Measurements from ENCODE around the gene RAB11FIP5. TPM values are rescaled to one million over a fixed set of nuclear protein-coding genes. Genes with fewer than 3 reads are reported as not detected.

RAB11FIP5 gene
- total RNA-seq, 6 experiments from 2014 or later: 4.5 to 12.7 (median 9.0) TPM

DNA sequence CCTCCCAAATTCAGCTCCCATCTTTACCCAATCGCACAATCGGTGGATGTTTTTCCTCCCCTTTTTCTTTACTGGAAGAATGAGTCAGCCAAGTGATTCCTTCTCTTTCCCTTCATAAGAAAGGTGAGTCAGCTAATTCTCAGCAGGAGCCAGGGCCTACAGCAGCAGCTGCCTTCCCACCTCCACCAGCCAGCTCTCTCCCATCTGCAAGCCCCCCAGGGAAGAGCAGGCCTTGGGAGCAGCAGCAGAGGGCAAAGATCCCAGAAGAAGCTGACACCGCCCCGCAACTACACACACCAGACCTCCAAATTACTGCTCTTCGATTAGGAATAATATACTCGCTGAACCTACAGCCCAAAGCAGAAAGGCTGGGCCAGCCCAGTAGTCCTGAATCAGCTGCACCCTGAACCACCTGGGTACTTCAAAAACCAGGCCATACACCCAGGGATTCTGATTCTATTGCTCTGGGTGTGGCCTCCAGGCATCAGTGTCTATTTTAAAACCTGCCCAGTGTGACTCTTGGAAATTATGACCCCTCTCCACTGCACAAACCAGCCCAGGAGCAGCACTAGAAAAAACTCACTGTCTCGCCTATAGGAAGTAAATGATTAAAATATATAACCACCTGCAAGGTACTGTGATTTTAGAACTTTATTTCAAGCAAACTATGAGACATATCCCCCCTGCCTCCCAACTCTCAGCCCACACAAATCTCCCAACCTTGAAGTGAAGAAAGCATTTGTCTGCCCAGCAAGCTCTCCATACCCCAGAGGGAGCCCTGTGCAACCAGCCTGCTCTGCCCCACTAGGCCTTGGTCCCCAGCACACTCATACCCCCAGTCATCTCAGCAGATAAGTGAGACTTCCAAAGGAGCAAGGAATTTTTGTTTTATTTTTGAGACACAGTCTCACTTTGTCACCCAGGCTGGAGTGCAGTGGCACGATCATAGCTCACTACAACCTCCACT lies 48.6 kb downstream of the RAB11FIP5 start:
- intact Hi-C loops (cut with DNase I): no loop called here
- Histone ChIP-seq H3K9me3 (no peaks in the 10 kb centered on the region), H3K4me1 (peaks cover 0 to 56% (median 20%) of the 10 kb centered on the region in 4 donors), H3K27ac (no peak overlapping the region), H3K36me3 (peaks cover 0 to 7% (median 0%) of the 10 kb centered on the region in 4 donors), H3K4me3 (no peak overlapping the region), H3K27me3 (no peaks in the 10 kb centered on the region)
- no peak for DNase-seq
- WGBS (ENCODE audit: insufficient coverage, low coverage, low lambda C conversion rate, missing lambda C conversion rate): 64% methylated on average over 4 of the region's 8 CpGs
- TF ChIP-seq POLR2A (IDR thresholded peaks at IDR 0.05): no peak
- TF ChIP-seq, protein P1, sequence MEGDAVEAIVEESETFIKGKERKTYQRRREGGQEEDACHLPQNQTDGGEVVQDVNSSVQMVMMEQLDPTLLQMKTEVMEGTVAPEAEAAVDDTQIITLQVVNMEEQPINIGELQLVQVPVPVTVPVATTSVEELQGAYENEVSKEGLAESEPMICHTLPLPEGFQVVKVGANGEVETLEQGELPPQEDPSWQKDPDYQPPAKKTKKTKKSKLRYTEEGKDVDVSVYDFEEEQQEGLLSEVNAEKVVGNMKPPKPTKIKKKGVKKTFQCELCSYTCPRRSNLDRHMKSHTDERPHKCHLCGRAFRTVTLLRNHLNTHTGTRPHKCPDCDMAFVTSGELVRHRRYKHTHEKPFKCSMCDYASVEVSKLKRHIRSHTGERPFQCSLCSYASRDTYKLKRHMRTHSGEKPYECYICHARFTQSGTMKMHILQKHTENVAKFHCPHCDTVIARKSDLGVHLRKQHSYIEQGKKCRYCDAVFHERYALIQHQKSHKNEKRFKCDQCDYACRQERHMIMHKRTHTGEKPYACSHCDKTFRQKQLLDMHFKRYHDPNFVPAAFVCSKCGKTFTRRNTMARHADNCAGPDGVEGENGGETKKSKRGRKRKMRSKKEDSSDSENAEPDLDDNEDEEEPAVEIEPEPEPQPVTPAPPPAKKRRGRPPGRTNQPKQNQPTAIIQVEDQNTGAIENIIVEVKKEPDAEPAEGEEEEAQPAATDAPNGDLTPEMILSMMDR (IDR thresholded peaks at IDR 0.05): no peak
- peak in 1 of 4 donors; percentile 45 for ATAC-seq

DNA sequence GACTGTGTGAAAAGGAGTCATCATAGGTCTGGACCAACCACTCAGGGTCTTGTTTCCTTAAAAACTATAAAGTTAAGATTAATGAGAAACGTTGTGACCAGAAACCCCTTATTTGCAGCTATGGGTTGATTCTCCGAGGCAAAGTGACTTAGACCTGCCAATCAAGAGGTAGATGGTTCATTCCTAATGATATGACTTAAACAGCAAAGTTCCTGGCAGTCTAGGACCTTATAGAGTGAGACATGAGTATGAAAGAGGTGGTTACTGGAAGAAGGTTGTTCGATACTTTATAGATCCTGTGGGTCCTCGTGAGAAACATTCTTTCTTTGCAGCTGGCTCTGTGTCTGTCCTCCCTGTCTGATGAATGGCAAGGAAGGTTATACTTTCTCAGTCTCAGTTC lies 49.3 kb downstream of the RAB11FIP5 start:
- H3K4me3 ChIP-seq: no peak overlapping the region
- H3K4me1 ChIP-seq: peaks cover 0 to 54% (median 20%) of the 10 kb centered on the region in 4 donors
- TF ChIP-seq, protein P1 (IDR thresholded peaks at IDR 0.05): no peak
- no peak for TF ChIP-seq POLR2A (IDR thresholded peaks at IDR 0.05)
- DNase-seq: no peak
- no peak for ATAC-seq
- H3K27ac ChIP-seq: no peak overlapping the region
- 27% methylated on average over 2 of the region's 4 CpGs for WGBS (ENCODE audit: insufficient coverage, low coverage, low lambda C conversion rate, missing lambda C conversion rate)
- H3K27me3 ChIP-seq: no peaks in the 10 kb centered on the region
- no peaks in the 10 kb centered on the region for H3K9me3 ChIP-seq
- H3K36me3 ChIP-seq: peaks cover 0 to 8% (median 0%) of the 10 kb centered on the region in 4 donors
- intact Hi-C loops (cut with DNase I): no loop called here

DNA sequence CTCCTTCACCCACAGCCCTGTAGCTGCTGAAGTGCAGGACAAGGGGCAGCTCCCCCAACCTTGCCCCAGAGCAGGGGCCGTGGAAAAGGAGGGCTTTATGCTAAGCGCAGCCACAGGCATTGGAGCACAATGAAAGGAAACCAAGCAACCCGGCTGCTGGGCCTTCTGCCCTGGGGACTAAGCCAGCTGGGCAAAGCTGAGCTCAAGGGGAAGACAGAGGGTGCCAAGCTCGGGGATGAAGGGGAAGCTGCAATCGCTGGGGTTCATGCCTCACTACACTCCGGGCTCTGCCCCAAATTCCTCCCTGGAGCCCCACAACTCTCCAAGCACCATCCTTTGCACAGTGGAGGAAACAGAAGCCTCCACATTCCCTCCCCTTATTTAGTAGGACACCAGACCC lies 53.6 kb downstream of the RAB11FIP5 start:
- no CpG with 5 or more reads among the region's 6 CpGs for WGBS (ENCODE audit: insufficient coverage, low coverage, low lambda C conversion rate, missing lambda C conversion rate)
- Histone ChIP-seq H3K9me3 (no peaks in the 10 kb centered on the region), H3K36me3 (peaks cover 0 to 25% (median 5%) of the 10 kb centered on the region in 4 donors), H3K4me1 (peaks cover 0 to 17% (median 3%) of the 10 kb centered on the region in 4 donors), H3K27me3 (no peaks in the 10 kb centered on the region), H3K4me3 (no peak overlapping the region), H3K27ac (no peak overlapping the region)
- ATAC-seq (peak in 1 of 4 donors; percentile 21), DNase-seq (no peak)
- intact Hi-C loops (cut with DNase I): no loop called here
- TF ChIP-seq, protein P1 (IDR thresholded peaks at IDR 0.05): no peak
- TF ChIP-seq POLR2A (IDR thresholded peaks at IDR 0.05): no peak

DNA sequence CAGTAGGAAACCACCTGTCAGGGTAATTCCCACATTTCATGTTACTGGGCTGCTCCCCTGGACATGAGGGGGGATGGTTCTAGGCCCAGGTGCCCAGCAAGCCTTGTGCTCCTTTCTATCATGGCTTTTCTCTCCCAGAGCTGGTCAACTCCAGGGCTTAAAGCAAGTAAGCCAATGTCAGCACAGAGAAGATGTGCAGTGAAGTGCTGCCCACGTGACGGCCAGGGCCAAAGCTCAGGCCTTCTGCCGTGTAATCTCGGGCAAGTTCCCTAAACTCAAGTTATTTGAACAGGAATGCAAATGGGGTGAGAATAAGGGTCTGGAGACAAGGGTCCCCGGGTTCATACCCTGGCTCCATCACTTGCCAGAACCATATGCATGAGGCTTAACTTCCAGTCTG lies 57.8 kb downstream of the RAB11FIP5 start:
- TF ChIP-seq, protein P1 (IDR thresholded peaks at IDR 0.05): no peak
- TF ChIP-seq POLR2A (IDR thresholded peaks at IDR 0.05): no peak
- intact Hi-C loops (cut with DNase I): no loop called here
- no peaks in the 10 kb centered on the region for H3K27me3 ChIP-seq
- ATAC-seq (peak; percentile 15 to 56 (median 45)), DNase-seq (no peak)
- peaks cover 0 to 39% (median 8%) of the 10 kb centered on the region in 4 donors for H3K36me3 ChIP-seq
- H3K27ac ChIP-seq: no peak overlapping the region
- no peaks in the 10 kb centered on the region for H3K9me3 ChIP-seq
- 100% methylated on average over 1 of the region's 5 CpGs for WGBS (ENCODE audit: insufficient coverage, low coverage, low lambda C conversion rate, missing lambda C conversion rate)
- no peak overlapping the region for H3K4me3 ChIP-seq
- peaks cover 0 to 12% (median 0%) of the 10 kb centered on the region in 4 donors for H3K4me1 ChIP-seq
